KBM-7 (cell line): ENCODE measurements around the gene SINHCAF.

Source experiments
- DNase-seq: peaks from one replicate; pipeline ENCODE4 v3.0.0-alpha.2; 2015
- in situ Hi-C: fragments of 300-500 bp; cut with MboI; formaldehyde crosslinking; loops from 2 replicates; pipeline ENCODE4 v1.14.3; 2020; ENCODE audit warnings: low sequenced_read_pairs, low pct_unique_long_range_greater_than_20kb, mixed read lengths

The SINHCAF gene

DNA sequence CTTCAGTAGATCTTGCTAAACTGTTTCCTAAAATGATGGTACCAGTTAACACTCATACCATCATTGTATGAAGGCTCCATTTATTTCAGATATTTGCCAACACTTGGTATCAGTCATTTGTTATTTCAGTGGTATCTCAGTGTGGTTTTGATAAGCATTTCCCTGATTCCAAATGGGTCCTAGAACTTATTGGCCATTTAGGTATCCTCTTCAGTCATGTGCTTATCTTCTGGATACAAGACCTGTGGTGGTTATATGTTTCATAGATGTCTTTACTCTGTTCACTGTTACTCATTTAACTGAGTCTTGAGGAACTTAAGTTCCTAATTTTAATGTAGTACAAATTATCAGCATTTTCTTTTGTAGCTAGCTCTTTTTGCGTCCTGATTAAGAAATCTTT, 13.5 kb downstream of the SINHCAF start:
- in situ Hi-C loops: no loop called here
- no peak for DNase-seq

DNA sequence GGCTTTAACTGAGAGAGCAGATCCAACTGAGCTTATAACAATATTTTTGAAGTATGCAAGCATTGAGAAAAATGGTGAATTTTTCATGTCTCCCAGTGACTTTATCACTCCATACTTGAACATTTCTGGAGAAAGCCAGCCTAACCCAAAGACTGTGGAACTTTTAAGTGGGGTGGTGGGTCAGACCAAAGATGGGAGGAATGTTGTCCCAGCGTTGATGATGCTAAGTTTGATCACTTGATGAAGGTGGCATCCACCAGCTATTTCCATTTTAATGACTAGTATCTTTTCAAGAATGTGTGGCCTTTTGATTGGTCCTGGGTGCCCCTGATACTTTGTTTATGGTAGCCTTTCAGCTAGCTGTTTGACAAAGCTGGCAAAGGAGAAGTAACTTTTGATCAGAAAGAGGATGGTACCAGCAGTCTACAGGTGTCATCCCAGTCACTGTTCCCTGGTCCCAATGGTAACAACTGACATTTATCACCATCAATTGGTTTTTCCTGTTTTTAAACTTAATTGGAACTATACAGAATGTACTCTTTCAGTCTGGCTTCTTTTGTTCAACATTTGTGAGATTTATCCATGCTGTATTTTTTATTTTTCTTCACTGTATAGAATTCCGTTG, 14.2 kb downstream of the SINHCAF start:
- in situ Hi-C loops: no loop called here
- DNase-seq: no peak

GRCh38 chr12:31310488-31310887, 15.5 kb downstream of the SINHCAF start:
- no peak for DNase-seq
- in situ Hi-C loops: no loop called here

DNA sequence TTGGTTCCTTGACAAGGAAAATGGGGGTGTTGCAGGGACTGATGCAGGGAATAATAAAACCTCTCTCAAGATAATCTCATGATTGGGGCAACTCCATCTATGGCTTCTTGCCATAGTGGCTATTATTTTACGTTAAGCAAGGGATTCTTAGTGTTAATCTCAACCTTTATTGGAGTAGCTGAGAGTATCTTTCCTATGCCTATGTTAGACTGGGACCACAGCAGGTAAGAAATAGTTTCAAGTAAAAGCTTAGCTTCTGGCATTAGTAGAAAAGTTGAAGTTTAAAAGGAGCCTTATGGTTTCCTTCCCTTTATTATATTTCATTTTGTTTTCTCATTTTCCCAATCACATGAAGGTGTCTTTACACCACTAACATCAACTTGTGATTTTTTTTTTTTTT, 16.7 kb downstream of the SINHCAF start:
- in situ Hi-C loops: no loop called here
- no peak for DNase-seq

DNA sequence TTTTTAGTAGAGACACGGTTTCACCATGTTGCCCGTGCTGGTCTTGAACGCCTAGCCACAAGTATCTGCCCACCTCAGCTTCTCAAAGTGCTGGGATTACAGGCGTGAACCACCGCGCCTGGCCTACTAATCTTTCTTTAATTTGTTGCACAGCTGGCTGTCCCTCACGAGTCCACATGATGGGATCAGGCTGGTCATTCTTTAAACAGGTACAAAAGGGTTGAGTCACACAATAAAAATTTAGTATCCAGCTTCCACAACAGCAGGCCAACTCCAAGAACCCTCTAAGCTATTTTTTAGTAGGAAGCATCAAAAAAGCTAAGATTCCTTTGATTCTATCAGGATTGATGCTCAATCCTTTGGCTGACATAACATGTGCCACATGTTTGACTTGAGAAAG, 17.8 kb downstream of the SINHCAF start:
- in situ Hi-C loops: no loop called here
- no peak for DNase-seq

GRCh38 chr12:31306866-31307265, 19.1 kb downstream of the SINHCAF start:
- in situ Hi-C loops: no loop called here
- no peak for DNase-seq

DNA sequence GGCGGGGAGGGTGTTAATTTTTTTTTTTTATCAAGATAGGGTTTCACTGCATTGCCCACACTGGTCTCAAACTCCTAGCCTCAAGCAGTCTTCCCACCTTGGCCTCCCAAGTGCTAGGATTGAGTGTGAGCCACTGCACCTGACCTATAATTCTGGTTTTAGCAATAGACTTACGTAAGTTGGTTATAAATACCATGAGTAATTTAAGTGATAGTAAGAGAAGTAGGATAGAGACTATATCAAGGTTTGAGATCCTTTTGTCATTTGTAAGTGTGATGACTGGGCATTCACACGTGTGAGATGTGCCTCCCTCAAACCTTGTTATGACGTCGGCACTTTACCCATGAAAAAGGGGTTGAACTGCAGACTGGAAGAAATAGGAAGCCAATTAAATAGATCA, 22.5 kb downstream of the SINHCAF start:
- in situ Hi-C loops: no loop called here

DNA sequence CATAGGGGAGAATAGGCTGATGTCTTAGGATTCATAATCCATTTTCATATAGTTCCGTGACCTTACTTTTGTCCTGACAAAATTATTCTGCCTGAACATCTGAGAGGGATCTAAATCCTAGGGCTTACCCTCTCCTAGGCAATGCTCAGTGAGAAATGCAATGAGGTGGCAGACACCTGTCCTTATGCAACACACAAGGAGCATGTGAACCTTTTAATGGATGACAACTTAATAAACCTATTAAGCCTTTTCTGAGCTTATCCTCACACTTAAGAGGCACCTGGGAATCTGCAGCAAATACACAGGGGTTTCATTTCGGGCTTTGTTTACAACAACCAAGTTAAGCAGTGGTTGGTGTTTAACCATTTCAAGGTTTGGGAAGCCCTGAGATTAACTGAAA, 24.6 kb downstream of the SINHCAF start:
- no peak for DNase-seq
- in situ Hi-C loops: no loop called here

More for the DNA sequence above, 22.5 kb downstream of the SINHCAF start:
- DNase-seq: no peak

DNA sequence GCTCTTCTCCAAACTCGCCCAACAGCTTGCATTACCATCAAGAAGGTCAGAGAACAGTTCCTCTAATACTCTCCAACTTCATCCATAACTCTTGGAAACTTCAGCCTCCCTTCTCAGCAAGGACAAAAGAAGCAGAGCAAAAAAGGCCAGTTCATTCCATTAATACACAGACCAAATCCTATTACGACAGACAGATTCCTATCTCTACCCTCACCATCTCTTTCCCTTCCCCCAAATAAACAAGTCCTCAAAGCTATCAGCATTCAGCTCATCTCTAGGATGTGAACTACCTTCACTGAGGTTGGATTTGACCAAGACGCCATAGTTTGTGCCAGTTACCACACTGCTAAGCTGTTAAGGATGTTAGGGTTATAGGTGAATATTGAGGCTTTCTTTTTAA, 25.2 kb downstream of the SINHCAF start:
- in situ Hi-C loops: no loop called here
- no peak for DNase-seq

- peak; percentile 43 for DNase-seq
- in situ Hi-C loops: no loop called here
Measured at GRCh38 chr12:31300341-31300740, 25.6 kb downstream of the SINHCAF start.

DNA sequence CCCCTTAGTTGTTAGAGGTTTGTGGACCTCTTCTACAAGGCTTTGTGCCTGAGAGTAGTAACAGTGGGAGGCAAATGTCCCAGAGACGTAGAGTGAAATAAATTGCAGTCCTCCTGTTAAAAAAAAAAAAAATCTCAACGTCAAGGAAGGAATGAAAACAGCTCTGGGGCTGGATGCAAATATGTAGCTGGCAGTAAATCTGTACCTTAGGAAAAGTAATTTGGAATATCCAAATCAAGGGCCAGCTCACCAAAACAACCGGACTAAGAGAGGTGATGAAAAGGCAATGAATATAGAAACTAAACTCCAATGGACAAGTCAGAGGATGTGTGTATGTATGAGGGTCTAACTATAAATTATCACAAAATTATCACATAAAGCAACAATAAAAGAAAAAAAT, 27.0 kb downstream of the SINHCAF start:
- no peak for DNase-seq
- in situ Hi-C loops: no loop called here

GRCh38 chr12:31298515-31298910, 27.4 kb downstream of the SINHCAF start:
- in situ Hi-C loops: no loop called here
- DNase-seq: no peak

DNA sequence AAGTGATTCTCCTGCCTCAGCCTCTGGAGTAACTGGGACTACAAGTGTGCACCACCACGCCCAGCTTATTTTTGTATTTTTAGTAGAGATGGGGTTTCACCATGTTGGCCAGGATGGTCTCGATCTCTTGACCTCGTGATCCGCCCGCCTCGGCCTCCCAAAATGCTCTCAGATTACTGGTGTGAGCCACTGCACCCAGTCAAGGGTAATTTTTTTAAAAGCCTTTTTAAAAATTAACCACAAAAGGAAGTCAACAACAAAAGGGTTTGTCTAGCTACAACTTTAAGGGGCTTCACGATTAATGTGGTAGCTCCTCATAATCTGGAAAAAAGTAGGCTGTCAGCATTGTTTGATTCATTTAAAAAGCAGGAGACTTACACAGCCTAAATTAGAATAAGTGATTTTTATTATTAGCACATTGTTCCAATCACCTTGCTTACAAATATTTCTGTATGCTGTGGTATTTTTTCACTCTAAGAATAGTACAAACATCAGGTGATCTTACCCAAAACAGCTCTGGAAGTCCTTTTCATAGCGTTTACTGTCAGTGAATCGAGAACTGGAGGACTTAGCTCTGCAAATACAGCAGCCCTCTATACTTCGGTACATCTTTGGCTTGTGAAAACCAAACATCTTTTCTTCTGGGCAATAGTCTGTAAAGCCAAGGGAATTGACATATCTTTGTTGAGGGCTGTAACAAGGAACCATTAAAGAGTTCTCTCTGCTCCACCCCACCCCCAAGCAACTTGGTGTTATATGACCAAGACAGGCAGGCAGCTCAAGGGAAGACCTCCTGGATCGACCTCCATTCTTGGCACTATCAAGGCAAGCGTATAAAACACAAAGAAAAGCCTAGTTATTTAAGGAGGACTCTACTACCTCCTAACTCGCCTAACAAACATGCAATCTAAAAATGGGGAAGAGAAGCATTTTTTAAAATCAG, 28.1 kb downstream of the SINHCAF start:
- in situ Hi-C loops: no loop called here
- no peak for DNase-seq

GRCh38 chr12:31289441-31289840, 36.5 kb downstream of the SINHCAF start:
- no peak for DNase-seq
- in situ Hi-C loops: no loop called here

GRCh38 chr12:31288381-31288780, 37.6 kb downstream of the SINHCAF start:
- in situ Hi-C loops: no loop called here
- DNase-seq: no peak

DNA sequence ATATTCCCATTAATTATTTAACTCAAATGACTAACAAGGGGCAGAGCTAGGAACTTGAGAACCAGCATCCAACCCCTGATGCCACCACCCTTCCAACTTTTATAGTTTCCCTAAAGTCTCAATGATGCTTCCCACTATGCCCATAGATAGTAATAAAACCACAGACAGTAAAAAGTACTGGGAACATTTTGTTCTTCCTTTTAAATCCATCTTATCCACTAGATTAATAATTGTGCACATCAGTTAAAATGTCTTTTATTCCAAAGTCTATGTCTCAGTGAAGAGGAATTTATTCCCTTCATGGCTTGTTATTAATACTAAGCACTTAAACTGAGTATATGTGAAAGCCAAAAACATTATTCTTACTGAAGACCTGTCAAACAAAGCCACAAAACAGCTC, 45.8 kb downstream of the SINHCAF start:
- DNase-seq: no peak
- in situ Hi-C loops: no loop called here

GRCh38 chr12:31279390-31279924, 46.5 kb downstream of the SINHCAF start:
- DNase-seq: no peak
- in situ Hi-C loops: no loop called here

GRCh38 chr12:31278832-31279231, 47.1 kb downstream of the SINHCAF start:
- in situ Hi-C loops: no loop called here
- no peak for DNase-seq

DNA sequence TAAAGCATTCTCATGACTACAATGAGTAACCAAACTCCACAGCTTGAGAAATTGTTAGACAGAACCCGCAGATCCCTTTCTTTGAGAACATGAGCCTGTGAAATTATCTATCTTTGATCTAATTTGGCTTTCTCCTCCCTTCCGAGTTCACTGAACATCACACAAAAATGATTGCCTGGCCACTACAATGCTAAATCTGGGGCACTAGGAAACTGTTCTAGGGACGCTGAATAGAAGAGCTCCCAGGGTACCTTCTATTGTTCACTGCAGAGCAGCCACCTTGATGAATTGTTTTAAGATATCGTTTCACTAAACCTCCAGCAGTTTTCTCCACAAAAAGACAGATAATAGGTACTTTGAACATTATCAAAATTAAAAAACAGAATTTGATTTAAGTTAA, 47.5 kb downstream of the SINHCAF start:
- no peak for DNase-seq
- in situ Hi-C loops: no loop called here

DNA sequence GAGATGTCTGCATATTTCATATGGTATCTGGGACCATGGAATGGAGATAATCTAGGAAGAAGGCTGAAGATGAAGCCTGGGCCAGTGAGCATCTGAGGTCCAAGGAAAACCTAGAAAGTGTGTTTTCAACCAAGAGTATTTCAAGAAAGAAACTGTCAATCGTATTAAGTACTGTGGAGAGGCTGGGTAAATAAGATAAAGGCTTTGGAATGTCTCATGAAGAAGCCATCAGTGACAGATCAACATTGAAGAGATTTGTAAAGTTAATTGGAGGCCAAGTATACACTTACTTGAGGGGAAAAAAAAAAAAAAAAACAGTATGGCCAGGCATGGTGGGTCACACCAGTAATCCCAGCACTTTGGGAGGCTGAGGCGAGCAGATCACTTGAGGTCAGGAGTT, 48.9 kb downstream of the SINHCAF start:
- no peak for DNase-seq
- in situ Hi-C loops: no loop called here
